Left renal pelvis (tissue), 4 donors: ENCODE data around the gene SEPTIN7. TPM values are rescaled to one million over a fixed set of nuclear protein-coding genes. Genes with fewer than 3 reads are reported as not detected.

Source experiments
- DNase-seq, 4 donors: peaks; one replicate each; pipeline ENCODE4 v3.0.0-alpha.2; 2013; ENCODE audit warnings: low read depth in 4 of 4, low spot score in 3 of 4
- polyA plus RNA-seq, 4 donors: library from polyadenylated mRNA; unstranded; fragments of 120-200 nt; gene quantifications; one replicate each; pipeline ENCODE4 v1.2.1, GENCODE V29; 2013; ENCODE audit not compliant: insufficient read length in 4 of 4

Gene SEPTIN7
- polyA plus RNA-seq, 4 donors = 375 to 623 (median 523) TPM

GRCh38 chr7:35826751-35827150, 25.9 kb downstream of the SEPTIN7 start:
- no peak for DNase-seq

DNA sequence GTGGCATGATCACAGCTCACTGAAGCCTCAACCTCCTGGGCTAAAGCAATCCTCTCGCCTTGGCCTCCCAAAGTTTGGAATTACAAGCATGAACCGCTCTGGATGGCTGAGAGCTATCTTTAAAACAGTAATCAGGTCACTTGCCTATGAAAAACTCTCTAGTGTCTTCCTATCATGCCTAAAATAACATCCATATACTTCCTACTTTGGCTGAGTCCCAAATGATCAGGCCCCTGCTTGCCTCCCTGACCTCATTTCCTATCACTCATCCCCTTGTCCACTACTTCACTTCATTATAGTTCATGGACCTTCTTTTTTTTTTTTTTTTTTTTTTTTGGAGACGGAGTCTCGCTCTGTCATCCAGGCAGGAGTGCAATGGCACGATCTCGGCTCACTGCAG, 28.0 kb downstream of the SEPTIN7 start:
- no peak for DNase-seq

DNA sequence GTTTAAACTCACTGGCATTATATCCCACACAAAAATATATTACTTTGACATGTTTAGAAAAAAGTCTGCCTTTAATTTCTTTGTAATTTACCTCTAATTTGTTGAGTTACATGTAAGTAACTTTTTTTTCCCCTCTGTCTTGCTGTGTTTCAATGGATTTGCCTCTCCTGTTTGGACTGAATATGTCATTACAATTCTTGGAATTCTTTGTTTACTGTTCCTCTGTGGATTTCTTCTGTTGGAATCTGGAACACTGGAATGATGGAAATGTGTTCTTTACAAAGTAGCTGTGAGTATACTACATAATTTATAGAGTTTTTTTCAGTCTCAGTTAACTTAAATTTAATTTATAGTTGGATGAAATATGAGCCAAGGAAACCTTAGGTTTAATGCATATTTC, 30.4 kb downstream of the SEPTIN7 start:
- no peak for DNase-seq

- DNase-seq = no peak
These were observed 39.3 kb downstream of the SEPTIN7 start for GRCh38 chr7:35839860-35840854.

DNA sequence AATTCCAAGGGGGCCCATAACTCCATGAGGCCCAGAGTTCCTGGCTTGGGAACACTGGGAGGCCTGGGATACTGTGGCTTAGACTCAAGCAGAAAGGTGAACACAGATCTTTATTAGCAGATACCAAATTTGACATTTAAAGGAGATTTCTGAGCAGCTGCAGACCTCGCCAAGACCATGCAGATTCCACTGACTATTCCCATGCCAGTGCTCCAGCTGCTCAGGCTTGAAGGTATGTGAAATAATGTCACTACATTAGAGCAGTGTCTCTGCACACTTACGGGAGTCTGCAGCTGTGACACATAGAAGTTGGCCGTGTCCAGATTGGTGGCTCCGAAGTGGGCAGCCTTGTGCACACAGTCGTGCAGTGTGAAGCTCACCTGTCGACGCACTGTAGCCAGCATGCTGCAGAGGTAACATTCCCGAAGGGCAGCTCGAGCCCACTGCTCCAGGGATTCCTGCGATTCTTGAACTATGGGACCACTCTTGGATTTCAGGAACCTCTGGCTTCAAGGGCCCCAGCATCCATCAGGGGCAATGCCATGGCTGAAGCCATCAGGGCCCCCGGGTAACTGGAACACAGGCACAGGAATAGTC, 46.1 kb downstream of the SEPTIN7 start:
- no peak for DNase-seq

DNA sequence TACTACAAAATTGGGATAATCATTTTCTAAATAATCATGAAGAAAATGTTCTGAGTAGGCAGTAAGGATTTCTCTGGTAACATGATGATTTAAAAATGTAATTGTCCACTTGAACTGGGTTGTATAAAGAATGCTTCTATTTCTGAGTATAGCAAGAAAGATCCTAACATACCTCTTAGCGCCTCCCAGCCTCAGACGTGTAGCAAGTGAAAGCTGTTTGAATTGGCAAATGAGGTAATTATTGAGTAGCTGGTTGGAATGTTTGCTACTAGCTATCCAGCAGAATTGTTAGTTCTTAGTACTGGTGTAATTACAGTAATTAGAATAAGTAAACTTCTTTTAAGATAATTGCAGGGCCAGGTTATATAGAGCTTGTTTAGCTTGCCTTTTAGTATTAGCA, 47.9 kb downstream of the SEPTIN7 start:
- no peak for DNase-seq

- DNase-seq = no peak
These were observed 48.4 kb downstream of the SEPTIN7 start for GRCh38 chr7:35849158-35849831.

DNA sequence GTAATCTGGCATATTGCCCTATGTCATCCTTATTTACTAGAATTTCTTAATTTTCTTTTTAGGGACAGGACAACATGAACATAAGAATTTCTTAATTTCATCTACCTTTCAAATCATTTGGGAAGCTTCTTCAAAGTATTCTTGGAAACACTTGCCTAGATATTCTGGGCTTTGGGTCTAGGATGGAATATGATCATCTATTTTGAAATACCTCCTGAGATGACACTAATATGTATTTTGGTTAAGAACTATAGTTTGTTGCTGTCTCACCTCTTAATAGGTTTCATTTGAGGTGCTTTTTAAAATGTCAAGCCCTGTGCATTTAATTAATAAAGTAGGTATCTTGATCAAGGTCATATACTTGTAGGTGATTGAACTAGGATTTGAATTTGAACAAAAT, 49.1 kb downstream of the SEPTIN7 start:
- no peak for DNase-seq

Other genes with a start within 250 kb of the SEPTIN7 start
- gene HERPUD2, start 105.9 kb upstream of the SEPTIN7 start, polyA plus RNA-seq = 10 to 100 TPM; 33.9 to 42.6 (median 35.9) TPM